HEK293T (cell line): Measurements from ENCODE around the gene LRP5.

ENCODE experiments used
- ARNT ChIP-seq: fragments of 450-650 bp; IDR thresholded peaks from 2 replicates; pipeline ENCODE4 v1.6.1; 2017; ENCODE audit warnings: mild to moderate bottlenecking
- NFRKB ChIP-seq: fragments of 450-650 bp; IDR thresholded peaks from 2 replicates; pipeline ENCODE4 v1.6.1; 2016; ENCODE audit warnings: mild to moderate bottlenecking, moderate library complexity
- SP1 ChIP-seq: fragments of 450-650 bp; IDR thresholded peaks from 2 replicates; pipeline ENCODE4 v1.6.1; 2017

DNA sequence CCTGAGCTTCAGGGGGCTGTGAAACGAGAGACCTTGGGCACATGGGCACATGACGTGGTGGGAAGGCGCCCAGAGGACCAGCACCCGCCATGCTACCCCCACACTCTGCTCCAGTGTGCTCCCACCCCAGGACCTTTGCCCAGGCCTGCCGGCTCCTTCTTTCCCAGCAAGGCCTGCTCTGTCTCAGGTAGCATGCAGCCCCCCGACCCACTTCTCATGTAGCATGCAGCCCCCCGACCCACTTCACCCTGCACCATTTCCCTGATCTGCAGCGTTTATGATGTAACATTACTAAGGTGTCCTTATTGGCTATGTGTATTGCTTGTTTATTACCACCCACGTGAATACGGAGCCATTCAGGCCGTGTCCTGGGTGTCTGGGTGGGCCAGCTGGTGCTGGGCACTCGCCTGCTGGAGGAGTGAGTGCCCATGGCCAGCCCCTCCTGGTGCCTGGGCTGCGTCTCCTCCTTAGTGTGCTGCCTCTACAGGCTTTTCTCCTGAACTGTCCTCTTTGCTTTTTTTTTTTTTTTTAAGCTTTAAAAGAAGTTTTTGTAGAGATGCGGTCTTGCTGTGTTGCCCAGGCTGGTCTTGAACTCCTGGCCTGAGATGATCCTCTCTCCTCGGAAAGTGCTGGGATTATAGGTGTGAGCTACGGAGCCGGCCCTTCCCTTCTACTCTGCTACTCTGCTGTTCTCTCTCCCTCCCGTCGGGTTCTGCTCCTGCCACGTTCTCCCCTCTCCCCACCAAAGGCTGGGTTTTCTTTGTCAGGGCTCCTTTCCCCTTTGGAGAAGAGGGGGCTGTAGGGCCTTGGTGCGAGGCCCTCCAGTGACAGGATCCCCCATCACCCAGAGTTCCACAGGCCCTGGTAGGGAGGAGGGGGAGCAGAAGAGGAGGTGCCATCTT lies 29.4 kb downstream of the LRP5 start:
- TF ChIP-seq ARNT (no peak), NFRKB (no peak), SP1 (no peak)
